K562 (cell line): ENCODE results near the gene U2SURP. TPM values are rescaled to one million over a fixed set of nuclear protein-coding genes. Genes with fewer than 3 reads are reported as not detected.

Experiments used
- BRCA1 ChIP-seq, 2 experiments: fragments of 450-650 bp in 1 of 2; sonication (generic) in 1 of 2; formaldehyde crosslinking in 1 of 2; IDR thresholded peaks; 2 replicates each; pipeline versions ENCODE4 v1.5.0 to v1.6.1; 2017 to 2020; ENCODE audit warnings: mild to moderate bottlenecking in 1 of 2, missing genetic modification reagents in 1 of 2
- CREB3 ChIP-seq: fragments of 450-650 bp; conservative IDR thresholded peaks from 2 replicates; pipeline ENCODE4 v1.6.1; 2016; ENCODE audit warnings: missing genetic modification characterization, low read depth, mild to moderate bottlenecking, missing compliant biosample characterization, moderate library complexity
- NR1H2 ChIP-seq: sonication (generic); formaldehyde crosslinking; IDR thresholded peaks from 2 replicates; pipeline ENCODE4 v1.4.0; 2020; ENCODE audit warnings: mild to moderate bottlenecking, missing genetic modification reagents
- NRF1 ChIP-seq, 2 experiments: fragments of 450-650 bp; IDR thresholded peaks in 1 of 2; conservative IDR thresholded peaks in 1 of 2; 2 replicates each; pipeline ENCODE4 v1.6.1; 2014; ENCODE audit warnings: mild to moderate bottlenecking in 2 of 2
- ZNF592 ChIP-seq: fragments of 450-650 bp; IDR thresholded peaks from 2 replicates; pipeline ENCODE4 v1.6.1; 2017; ENCODE audit warnings: antibody characterized with exemption, mild to moderate bottlenecking
- ZNF785 ChIP-seq: fragments of 250-450 bp; sonication (Bioruptor Pico); IDR thresholded peaks from 2 replicates; pipeline ENCODE4 v1.4.0; 2020; ENCODE audit warnings: mild to moderate bottlenecking
- polyA plus RNA-seq, 8 experiments: library from polyadenylated mRNA; depleted of rRNA in 4 of 8; stranded (reverse) in 5 of 8; unstranded in 3 of 8; fragments of >200 nt; fragmentation: Nextera tagmentation in 2 of 8; fragmentation: Illumina TruSeq in 1 of 8; extraction: Ambion mirVana in 2 of 8; extraction: Trizol in 1 of 8; gene quantifications; 2 replicates each; pipeline versions ENCODE4 v1.2.1 to v1.2.3, GENCODE V29; 2011 to 2014; ENCODE audit warnings: inconsistent platforms in 1 of 8, missing spikeins in 1 of 8
- total RNA-seq, 7 experiments: library from RNA; depleted of rRNA in 6 of 7; stranded (reverse); fragments of >200 nt in 6 of 7; fragmentation: Illumina TruSeq in 2 of 7; extraction: Trizol in 2 of 7; gene quantifications; 2 replicates each; pipeline versions ENCODE4 v1.2.1 to v1.2.3, GENCODE V29; 2011 to 2021; ENCODE audit warnings: low replicate concordance in 1 of 7
- TF ChIP-seq, protein P1 (sequence below): fragments of 250-450 bp; sonication (Bioruptor Pico); IDR thresholded peaks from 2 replicates; pipeline ENCODE4 v1.8.0; 2022; ENCODE audit warnings: moderate library complexity, mild to moderate bottlenecking, inconsistent platforms
- TF ChIP-seq, protein P2 (sequence below): fragments of 450-650 bp; IDR thresholded peaks from 2 replicates; pipeline ENCODE4 v1.6.1; 2016; ENCODE audit warnings: mild to moderate bottlenecking
- TF ChIP-seq, protein P3 (sequence below): fragments of 250-450 bp; sonication (Bioruptor Pico); IDR thresholded peaks from 2 replicates; pipeline ENCODE4 v1.8.0; 2021; ENCODE audit warnings: mild to moderate bottlenecking, moderate library complexity
- TF ChIP-seq, protein P4 (sequence below): fragments of 250-450 bp; sonication (Bioruptor Pico); IDR thresholded peaks from 2 replicates; pipeline ENCODE4 v1.4.0; 2020; ENCODE audit warnings: mild to moderate bottlenecking, moderate library complexity

U2SURP gene
- total and polyA plus RNA-seq, 9 of the 15 experiments (the other 6 are each of a cell fraction or from before 2014, with no cell fraction given), result 128 to 322 (median 191) TPM

- TF ChIP-seq, protein P1, sequence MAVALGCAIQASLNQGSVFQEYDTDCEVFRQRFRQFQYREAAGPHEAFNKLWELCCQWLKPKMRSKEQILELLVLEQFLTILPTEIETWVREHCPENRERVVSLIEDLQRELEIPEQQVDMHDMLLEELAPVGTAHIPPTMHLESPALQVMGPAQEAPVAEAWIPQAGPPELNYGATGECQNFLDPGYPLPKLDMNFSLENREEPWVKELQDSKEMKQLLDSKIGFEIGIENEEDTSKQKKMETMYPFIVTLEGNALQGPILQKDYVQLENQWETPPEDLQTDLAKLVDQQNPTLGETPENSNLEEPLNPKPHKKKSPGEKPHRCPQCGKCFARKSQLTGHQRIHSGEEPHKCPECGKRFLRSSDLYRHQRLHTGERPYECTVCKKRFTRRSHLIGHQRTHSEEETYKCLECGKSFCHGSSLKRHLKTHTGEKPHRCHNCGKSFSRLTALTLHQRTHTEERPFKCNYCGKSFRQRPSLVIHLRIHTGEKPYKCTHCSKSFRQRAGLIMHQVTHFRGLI (CRISPR knock-in tag), result no peak
- TF ChIP-seq, protein P2, sequence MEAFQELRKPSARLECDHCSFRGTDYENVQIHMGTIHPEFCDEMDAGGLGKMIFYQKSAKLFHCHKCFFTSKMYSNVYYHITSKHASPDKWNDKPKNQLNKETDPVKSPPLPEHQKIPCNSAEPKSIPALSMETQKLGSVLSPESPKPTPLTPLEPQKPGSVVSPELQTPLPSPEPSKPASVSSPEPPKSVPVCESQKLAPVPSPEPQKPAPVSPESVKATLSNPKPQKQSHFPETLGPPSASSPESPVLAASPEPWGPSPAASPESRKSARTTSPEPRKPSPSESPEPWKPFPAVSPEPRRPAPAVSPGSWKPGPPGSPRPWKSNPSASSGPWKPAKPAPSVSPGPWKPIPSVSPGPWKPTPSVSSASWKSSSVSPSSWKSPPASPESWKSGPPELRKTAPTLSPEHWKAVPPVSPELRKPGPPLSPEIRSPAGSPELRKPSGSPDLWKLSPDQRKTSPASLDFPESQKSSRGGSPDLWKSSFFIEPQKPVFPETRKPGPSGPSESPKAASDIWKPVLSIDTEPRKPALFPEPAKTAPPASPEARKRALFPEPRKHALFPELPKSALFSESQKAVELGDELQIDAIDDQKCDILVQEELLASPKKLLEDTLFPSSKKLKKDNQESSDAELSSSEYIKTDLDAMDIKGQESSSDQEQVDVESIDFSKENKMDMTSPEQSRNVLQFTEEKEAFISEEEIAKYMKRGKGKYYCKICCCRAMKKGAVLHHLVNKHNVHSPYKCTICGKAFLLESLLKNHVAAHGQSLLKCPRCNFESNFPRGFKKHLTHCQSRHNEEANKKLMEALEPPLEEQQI, result no peak
- TF ChIP-seq BRCA1 (IDR thresholded peaks at IDR 0.05), result no peak
- TF ChIP-seq BRCA1 (CRISPR knock-in tag; IDR thresholded peaks at IDR 0.05), result no peak
- TF ChIP-seq, protein P3, sequence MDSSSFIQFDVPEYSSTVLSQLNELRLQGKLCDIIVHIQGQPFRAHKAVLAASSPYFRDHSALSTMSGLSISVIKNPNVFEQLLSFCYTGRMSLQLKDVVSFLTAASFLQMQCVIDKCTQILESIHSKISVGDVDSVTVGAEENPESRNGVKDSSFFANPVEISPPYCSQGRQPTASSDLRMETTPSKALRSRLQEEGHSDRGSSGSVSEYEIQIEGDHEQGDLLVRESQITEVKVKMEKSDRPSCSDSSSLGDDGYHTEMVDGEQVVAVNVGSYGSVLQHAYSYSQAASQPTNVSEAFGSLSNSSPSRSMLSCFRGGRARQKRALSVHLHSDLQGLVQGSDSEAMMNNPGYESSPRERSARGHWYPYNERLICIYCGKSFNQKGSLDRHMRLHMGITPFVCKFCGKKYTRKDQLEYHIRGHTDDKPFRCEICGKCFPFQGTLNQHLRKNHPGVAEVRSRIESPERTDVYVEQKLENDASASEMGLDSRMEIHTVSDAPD, result no peak
- peak; percentile 62 to 68; a peak in 3 of 4 replicates for TF ChIP-seq NRF1 (conservative IDR thresholded peaks at IDR 0.05 in 1 of 2, IDR thresholded peaks at IDR 0.05 in 1 of 2)
- TF ChIP-seq CREB3 (tag), result no peak
- TF ChIP-seq, protein P4, sequence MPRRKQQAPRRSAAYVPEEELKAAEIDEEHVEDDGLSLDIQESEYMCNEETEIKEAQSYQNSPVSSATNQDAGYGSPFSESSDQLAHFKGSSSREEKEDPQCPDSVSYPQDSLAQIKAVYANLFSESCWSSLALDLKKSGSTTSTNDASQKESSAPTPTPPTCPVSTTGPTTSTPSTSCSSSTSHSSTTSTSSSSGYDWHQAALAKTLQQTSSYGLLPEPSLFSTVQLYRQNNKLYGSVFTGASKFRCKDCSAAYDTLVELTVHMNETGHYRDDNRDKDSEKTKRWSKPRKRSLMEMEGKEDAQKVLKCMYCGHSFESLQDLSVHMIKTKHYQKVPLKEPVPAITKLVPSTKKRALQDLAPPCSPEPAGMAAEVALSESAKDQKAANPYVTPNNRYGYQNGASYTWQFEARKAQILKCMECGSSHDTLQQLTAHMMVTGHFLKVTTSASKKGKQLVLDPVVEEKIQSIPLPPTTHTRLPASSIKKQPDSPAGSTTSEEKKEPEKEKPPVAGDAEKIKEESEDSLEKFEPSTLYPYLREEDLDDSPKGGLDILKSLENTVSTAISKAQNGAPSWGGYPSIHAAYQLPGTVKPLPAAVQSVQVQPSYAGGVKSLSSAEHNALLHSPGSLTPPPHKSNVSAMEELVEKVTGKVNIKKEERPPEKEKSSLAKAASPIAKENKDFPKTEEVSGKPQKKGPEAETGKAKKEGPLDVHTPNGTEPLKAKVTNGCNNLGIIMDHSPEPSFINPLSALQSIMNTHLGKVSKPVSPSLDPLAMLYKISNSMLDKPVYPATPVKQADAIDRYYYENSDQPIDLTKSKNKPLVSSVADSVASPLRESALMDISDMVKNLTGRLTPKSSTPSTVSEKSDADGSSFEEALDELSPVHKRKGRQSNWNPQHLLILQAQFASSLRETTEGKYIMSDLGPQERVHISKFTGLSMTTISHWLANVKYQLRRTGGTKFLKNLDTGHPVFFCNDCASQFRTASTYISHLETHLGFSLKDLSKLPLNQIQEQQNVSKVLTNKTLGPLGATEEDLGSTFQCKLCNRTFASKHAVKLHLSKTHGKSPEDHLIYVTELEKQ (CRISPR knock-in tag), result no peak
- TF ChIP-seq ZNF785 (CRISPR knock-in tag), result no peak
- 0 out of 2 replicates have a peak, but pooled peaks have one; percentile 49 for TF ChIP-seq NR1H2
- peak; percentile 38; the same call in 1 of the 2 replicates for TF ChIP-seq ZNF592
Observed at GRCh38 chr3:143001369-143002082, at the start of gene U2SURP (continued).
